ENCODE results near the gene COL4A1.
"Not testable (repeated sequence)": the region's sequence is repeated elsewhere in the genome, so short reads cannot be mapped to it uniquely, and the experiment has no call there.

The COL4A1 gene

GRCh38 chr13:110323172-110323891 lies 16.4 kb upstream of the COL4A1 start:
- no peak overlapping the region for H2BK5ac ChIP-seq (ENCODE audit: low read length)
- H3K4me3 ChIP-seq (ENCODE audit: low read length in 2 of 2): no peak overlapping the region
- no peak overlapping the region for H3K18ac ChIP-seq (ENCODE audit: low read length)
- H3K27ac ChIP-seq (replicated peaks; ENCODE audit: low read length): no peak overlapping the region
- peaks cover 0 to 34% of the 10 kb centered on the region in 2 donors for H3K36me3 ChIP-seq (replicated peaks in 1 of 2; ENCODE audit: control insufficient read depth in 2 of 2, insufficient read depth in 2 of 2, low read length in 2 of 2)
- H2AFZ ChIP-seq (ENCODE audit: low read length): no peak overlapping the region
- no CpG with 5 or more reads among the region's 8 CpGs for WGBS, 2 donors (ENCODE audit: extremely low coverage in 2 of 2, insufficient read length in 2 of 2, insufficient replicate concordance in 1 of 2)
- H3K79me1 ChIP-seq (ENCODE audit: low read depth, low read length): peaks cover 11% of the 10 kb centered on the region
- peaks cover 0 to 12% of the 10 kb centered on the region in 2 donors for H3K9me3 ChIP-seq (replicated peaks in 1 of 2; ENCODE audit: control insufficient read depth in 2 of 2, insufficient read depth in 1 of 2, low read depth in 1 of 2, low read length in 2 of 2)
- H2BK15ac ChIP-seq (ENCODE audit: low read length): no peak overlapping the region
- no peak overlapping the region for H2BK120ac ChIP-seq (ENCODE audit: low read depth, low read length)
- no peak overlapping the region for H3K4me2 ChIP-seq (ENCODE audit: insufficient read depth, low read length, poor library complexity, severe bottlenecking)
- H3K4ac ChIP-seq (ENCODE audit: low read length): no peak overlapping the region
- no peak overlapping the region for H4K91ac ChIP-seq (ENCODE audit: low read depth, low read length, poor library complexity)
- H3K9ac ChIP-seq (ENCODE audit: low read depth, low read length, poor library complexity): no peak overlapping the region
- no peak for DNase-seq (ENCODE audit: low spot score)
- no peak overlapping the region for H2BK12ac ChIP-seq (ENCODE audit: low read length)
- no peaks in the 10 kb centered on the region for H3K27me3 ChIP-seq (ENCODE audit: control insufficient read depth in 3 of 3, insufficient read depth in 3 of 3, low read depth in 1 of 3, low read length in 3 of 3)
- peaks cover 2 to 15% of the 10 kb centered on the region in 2 donors for H3K4me1 ChIP-seq (ENCODE audit: control insufficient read depth in 2 of 2, insufficient read depth in 1 of 2, low read depth in 1 of 2, low read length in 2 of 2)
- H2AK5ac ChIP-seq (ENCODE audit: low read depth, low read length): no peak overlapping the region
- H3K23ac ChIP-seq (ENCODE audit: low read depth, low read length, poor library complexity): no peak overlapping the region
- no peak overlapping the region for H4K8ac ChIP-seq (ENCODE audit: low read depth, low read length)
- H3K14ac ChIP-seq (ENCODE audit: low read length): no peak overlapping the region

GRCh38 chr13:110322828-110323171 lies 15.8 kb upstream of the COL4A1 start:
- Histone ChIP-seq H2BK12ac (ENCODE audit: low read length) (no peak overlapping the region), H3K36me3 (replicated peaks in 1 of 2; ENCODE audit: control insufficient read depth in 2 of 2, insufficient read depth in 2 of 2, low read length in 2 of 2) (peaks cover 0 to 37% of the 10 kb centered on the region in 2 donors), H3K4ac (ENCODE audit: low read length) (no peak overlapping the region), H2BK5ac (ENCODE audit: low read length) (no peak overlapping the region), H3K79me1 (ENCODE audit: low read depth, low read length) (peaks cover 11% of the 10 kb centered on the region), H2BK120ac (ENCODE audit: low read depth, low read length) (no peak overlapping the region), H2AFZ (ENCODE audit: low read length) (no peak overlapping the region), H3K14ac (ENCODE audit: low read length) (no peak overlapping the region), H4K8ac (ENCODE audit: low read depth, low read length) (no peak overlapping the region), H2AK5ac (ENCODE audit: low read depth, low read length) (no peak overlapping the region), H3K23ac (ENCODE audit: low read depth, low read length, poor library complexity) (no peak overlapping the region), H2BK15ac (ENCODE audit: low read length) (no peak overlapping the region), H3K9ac (ENCODE audit: low read depth, low read length, poor library complexity) (no peak overlapping the region), H3K27ac (replicated peaks; ENCODE audit: low read length) (no peak overlapping the region), H4K91ac (ENCODE audit: low read depth, low read length, poor library complexity) (no peak overlapping the region), H3K4me3 (ENCODE audit: low read length in 2 of 2) (no peak overlapping the region), H3K4me2 (ENCODE audit: insufficient read depth, low read length, poor library complexity, severe bottlenecking) (no peak overlapping the region), H3K4me1 (ENCODE audit: control insufficient read depth in 2 of 2, insufficient read depth in 1 of 2, low read depth in 1 of 2, low read length in 2 of 2) (peaks cover 2 to 15% of the 10 kb centered on the region in 2 donors), H3K18ac (ENCODE audit: low read length) (no peak overlapping the region), H3K9me3 (replicated peaks in 1 of 2; ENCODE audit: control insufficient read depth in 2 of 2, insufficient read depth in 1 of 2, low read depth in 1 of 2, low read length in 2 of 2) (peaks cover 0 to 10% of the 10 kb centered on the region in 2 donors), H3K27me3 (ENCODE audit: control insufficient read depth in 3 of 3, insufficient read depth in 3 of 3, low read depth in 1 of 3, low read length in 3 of 3) (no peaks in the 10 kb centered on the region)
- DNase-seq (ENCODE audit: low spot score): no peak
- no CpG with 5 or more reads among the region's 7 CpGs for WGBS, 2 donors (ENCODE audit: extremely low coverage in 2 of 2, insufficient read length in 2 of 2, insufficient replicate concordance in 1 of 2)

GRCh38 chr13:110322126-110322827 lies 15.3 kb upstream of the COL4A1 start:
- Histone ChIP-seq H2AFZ (ENCODE audit: low read length) (no peak overlapping the region), H3K4ac (ENCODE audit: low read length) (no peak overlapping the region), H3K4me1 (ENCODE audit: control insufficient read depth in 2 of 2, insufficient read depth in 1 of 2, low read depth in 1 of 2, low read length in 2 of 2) (peaks cover 2 to 11% of the 10 kb centered on the region in 2 donors), H3K36me3 (replicated peaks in 1 of 2; ENCODE audit: control insufficient read depth in 2 of 2, insufficient read depth in 2 of 2, low read length in 2 of 2) (peaks cover under 1 to 42% of the 10 kb centered on the region in 2 donors), H3K4me2 (ENCODE audit: insufficient read depth, low read length, poor library complexity, severe bottlenecking) (no peak overlapping the region), H3K79me1 (ENCODE audit: low read depth, low read length) (peaks cover 11% of the 10 kb centered on the region), H2BK12ac (ENCODE audit: low read length) (no peak overlapping the region), H3K9me3 (replicated peaks in 1 of 2; ENCODE audit: control insufficient read depth in 2 of 2, insufficient read depth in 1 of 2, low read depth in 1 of 2, low read length in 2 of 2) (peaks cover 0 to 10% of the 10 kb centered on the region in 2 donors), H4K8ac (ENCODE audit: low read depth, low read length) (no peak overlapping the region), H3K14ac (ENCODE audit: low read length) (no peak overlapping the region), H3K4me3 (ENCODE audit: low read length in 2 of 2) (no peak overlapping the region), H3K23ac (ENCODE audit: low read depth, low read length, poor library complexity) (no peak overlapping the region), H3K9ac (ENCODE audit: low read depth, low read length, poor library complexity) (no peak overlapping the region), H2BK120ac (ENCODE audit: low read depth, low read length) (no peak overlapping the region), H3K27ac (replicated peaks; ENCODE audit: low read length) (no peak overlapping the region), H2BK15ac (ENCODE audit: low read length) (no peak overlapping the region), H2BK5ac (ENCODE audit: low read length) (no peak overlapping the region), H4K91ac (ENCODE audit: low read depth, low read length, poor library complexity) (no peak overlapping the region), H2AK5ac (ENCODE audit: low read depth, low read length) (no peak overlapping the region), H3K18ac (ENCODE audit: low read length) (no peak overlapping the region), H3K27me3 (ENCODE audit: control insufficient read depth in 3 of 3, insufficient read depth in 3 of 3, low read depth in 1 of 3, low read length in 3 of 3) (no peaks in the 10 kb centered on the region)
- DNase-seq (ENCODE audit: low spot score): no peak
- WGBS, 2 donors (ENCODE audit: extremely low coverage in 2 of 2, insufficient read length in 2 of 2, insufficient replicate concordance in 1 of 2): no CpG with 5 or more reads among the region's 16 CpGs

GRCh38 chr13:110321573-110321972 lies 14.6 kb upstream of the COL4A1 start:
- H3K79me1 ChIP-seq (ENCODE audit: low read depth, low read length): peaks cover 14% of the 10 kb centered on the region
- not testable (repeated sequence) for H3K9ac ChIP-seq (ENCODE audit: low read depth, low read length, poor library complexity); H2AFZ ChIP-seq (ENCODE audit: low read length); H4K91ac ChIP-seq (ENCODE audit: low read depth, low read length, poor library complexity); H2BK15ac ChIP-seq (ENCODE audit: low read length); H3K27ac ChIP-seq (replicated peaks; ENCODE audit: low read length); H2BK12ac ChIP-seq (ENCODE audit: low read length); H3K4me3 ChIP-seq (ENCODE audit: low read length in 2 of 2); H3K4me2 ChIP-seq (ENCODE audit: insufficient read depth, low read length, poor library complexity, severe bottlenecking); H3K4ac ChIP-seq (ENCODE audit: low read length); H3K14ac ChIP-seq (ENCODE audit: low read length); H3K27me3 ChIP-seq (ENCODE audit: control insufficient read depth in 3 of 3, insufficient read depth in 3 of 3, low read depth in 1 of 3, low read length in 3 of 3); DNase-seq (ENCODE audit: low spot score); H2BK5ac ChIP-seq (ENCODE audit: low read length); H2BK120ac ChIP-seq (ENCODE audit: low read depth, low read length); H2AK5ac ChIP-seq (ENCODE audit: low read depth, low read length); H3K4me1 ChIP-seq (ENCODE audit: control insufficient read depth in 2 of 2, insufficient read depth in 1 of 2, low read depth in 1 of 2, low read length in 2 of 2); H4K8ac ChIP-seq (ENCODE audit: low read depth, low read length); H3K18ac ChIP-seq (ENCODE audit: low read length); H3K23ac ChIP-seq (ENCODE audit: low read depth, low read length, poor library complexity)
- H3K9me3 ChIP-seq (replicated peaks in 1 of 2; ENCODE audit: control insufficient read depth in 2 of 2, insufficient read depth in 1 of 2, low read depth in 1 of 2, low read length in 2 of 2): peaks cover 4 to 10% of the 10 kb centered on the region in 2 donors
- no CpG with 5 or more reads among the region's 3 CpGs for WGBS, 2 donors (ENCODE audit: extremely low coverage in 2 of 2, insufficient read length in 2 of 2, insufficient replicate concordance in 1 of 2)
- H3K36me3 ChIP-seq (replicated peaks in 1 of 2; ENCODE audit: control insufficient read depth in 2 of 2, insufficient read depth in 2 of 2, low read length in 2 of 2): peaks cover 6 to 49% of the 10 kb centered on the region in 2 donors

Measured in neuronal stem cell (in vitro differentiated cells).